Muscle of arm (tissue), 12 donors: ENCODE results near the gene GPC6. TPM values are rescaled to one million over a fixed set of nuclear protein-coding genes. Genes with fewer than 3 reads are reported as not detected.

Experiments used
- DNase-seq: peaks from one replicate; pipeline ENCODE4 v3.0.0-alpha.2; 2013
- polyA plus RNA-seq, 12 donors: library from polyadenylated mRNA; unstranded; fragments of 120-200 nt; gene quantifications; one replicate each; pipeline ENCODE4 v1.2.1, GENCODE V29; 2013; ENCODE audit not compliant: insufficient read length in 12 of 12

GPC6 gene
- polyA plus RNA-seq, 12 donors = 11.5 to 24.7 (median 15.3) TPM; not detected in 1

- DNase-seq = no peak
These were observed 1117.7 kb downstream of the GPC6 start for GRCh38 chr13:94344126-94344818.

GRCh38 chr13:94345374-94346195 lies 1119.0 kb downstream of the GPC6 start:
- no peak for DNase-seq

GRCh38 chr13:94346261-94347019 lies 1119.8 kb downstream of the GPC6 start:
- no peak for DNase-seq

- no peak for DNase-seq
These were observed 1124.8 kb downstream of the GPC6 start for GRCh38 chr13:94351292-94351990.

GRCh38 chr13:94352057-94352456 lies 1125.5 kb downstream of the GPC6 start:
- DNase-seq = no peak

GRCh38 chr13:94353167-94353710 lies 1126.6 kb downstream of the GPC6 start:
- no peak for DNase-seq

- no peak for DNase-seq
These were observed 1133.3 kb downstream of the GPC6 start for GRCh38 chr13:94359875-94360274.

GRCh38 chr13:94362411-94362909 lies 1135.9 kb downstream of the GPC6 start:
- DNase-seq = peak; percentile 88

- no peak for DNase-seq
These were observed 1140.1 kb downstream of the GPC6 start for GRCh38 chr13:94366677-94367076.

- DNase-seq = peak; percentile 82
These were observed 1143.4 kb downstream of the GPC6 start for GRCh38 chr13:94369972-94370436.

- DNase-seq = no peak
These were observed 1145.2 kb downstream of the GPC6 start for GRCh38 chr13:94371855-94372254.

GRCh38 chr13:94382517-94382916 lies 1155.9 kb downstream of the GPC6 start:
- DNase-seq = no peak

- no peak for DNase-seq
These were observed 1156.4 kb downstream of the GPC6 start for GRCh38 chr13:94382960-94383359.

- no peak for DNase-seq
These were observed 1157.8 kb downstream of the GPC6 start for GRCh38 chr13:94384231-94384905.

- DNase-seq = no peak
These were observed 1160.4 kb downstream of the GPC6 start for GRCh38 chr13:94387047-94387446.

- no peak for DNase-seq
These were observed 1163.2 kb downstream of the GPC6 start for GRCh38 chr13:94389604-94390351.

- peak; percentile 23 for DNase-seq
These were observed 1164.3 kb downstream of the GPC6 start for GRCh38 chr13:94390881-94391280.

GRCh38 chr13:94394723-94395122 lies 1168.1 kb downstream of the GPC6 start:
- no peak for DNase-seq

- DNase-seq = no peak
These were observed 1169.3 kb downstream of the GPC6 start for GRCh38 chr13:94395860-94396259.

- DNase-seq = no peak
These were observed 1173.2 kb downstream of the GPC6 start for GRCh38 chr13:94399812-94400211.
